Midbrain (tissue), 1 donor: ENCODE data around the gene GPHA2.

ENCODE experiments used
- DNase-seq: peaks from one replicate; lab custom pipeline; 2025; lab: John Stamatoyannopoulos, UW

The GPHA2 gene

DNA sequence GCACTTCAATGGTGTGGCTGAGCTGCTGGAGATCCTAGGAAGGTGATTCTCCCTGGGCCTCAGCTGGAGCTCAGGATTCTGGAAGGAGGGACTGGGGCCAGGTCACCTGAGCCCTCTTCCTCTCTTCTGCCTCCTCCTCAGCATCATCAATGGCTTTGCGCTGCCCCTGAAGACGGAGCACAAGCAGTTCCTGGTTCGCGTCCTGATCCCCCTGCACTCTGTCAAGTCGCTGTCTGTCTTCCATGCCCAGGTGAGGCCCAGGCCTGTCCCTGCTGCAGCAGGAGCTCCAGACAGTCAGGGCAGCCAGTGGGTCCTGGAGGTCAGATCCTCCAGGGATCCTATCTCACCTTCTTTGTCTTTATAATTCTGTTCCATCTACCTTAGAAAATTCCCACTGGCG lies 5.4 kb downstream of the GPHA2 start:
- DNase-seq = no peak

DNA sequence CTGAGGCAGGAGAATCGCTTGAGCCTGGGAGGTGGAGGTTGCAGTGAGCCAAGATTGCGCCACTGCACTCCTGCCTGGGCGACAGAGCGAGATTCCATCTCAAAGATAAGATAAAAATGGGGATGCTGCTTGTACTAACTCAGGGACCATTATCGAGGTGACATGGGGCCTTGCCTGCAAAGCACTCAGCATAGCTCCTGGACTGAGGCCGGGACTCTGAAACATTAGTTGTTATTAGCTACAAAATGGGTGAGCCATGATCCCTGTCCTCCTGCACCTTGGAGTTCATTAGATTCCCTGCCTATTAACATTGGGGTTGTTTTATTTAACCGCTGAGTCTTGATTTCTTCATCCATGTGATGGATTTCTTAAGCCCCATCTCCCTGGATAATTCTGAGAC lies 6.1 kb downstream of the GPHA2 start:
- DNase-seq = no peak

- no peak for DNase-seq
Measured at GRCh38 chr11:64928957-64929356, 6.7 kb downstream of the GPHA2 start.

GRCh38 chr11:64926689-64927088 lies 9.0 kb downstream of the GPHA2 start:
- DNase-seq = no peak

GRCh38 chr11:64925536-64926436 lies 9.9 kb downstream of the GPHA2 start:
- DNase-seq = no peak

GRCh38 chr11:64924910-64925284 lies 10.8 kb downstream of the GPHA2 start:
- no peak for DNase-seq

DNA sequence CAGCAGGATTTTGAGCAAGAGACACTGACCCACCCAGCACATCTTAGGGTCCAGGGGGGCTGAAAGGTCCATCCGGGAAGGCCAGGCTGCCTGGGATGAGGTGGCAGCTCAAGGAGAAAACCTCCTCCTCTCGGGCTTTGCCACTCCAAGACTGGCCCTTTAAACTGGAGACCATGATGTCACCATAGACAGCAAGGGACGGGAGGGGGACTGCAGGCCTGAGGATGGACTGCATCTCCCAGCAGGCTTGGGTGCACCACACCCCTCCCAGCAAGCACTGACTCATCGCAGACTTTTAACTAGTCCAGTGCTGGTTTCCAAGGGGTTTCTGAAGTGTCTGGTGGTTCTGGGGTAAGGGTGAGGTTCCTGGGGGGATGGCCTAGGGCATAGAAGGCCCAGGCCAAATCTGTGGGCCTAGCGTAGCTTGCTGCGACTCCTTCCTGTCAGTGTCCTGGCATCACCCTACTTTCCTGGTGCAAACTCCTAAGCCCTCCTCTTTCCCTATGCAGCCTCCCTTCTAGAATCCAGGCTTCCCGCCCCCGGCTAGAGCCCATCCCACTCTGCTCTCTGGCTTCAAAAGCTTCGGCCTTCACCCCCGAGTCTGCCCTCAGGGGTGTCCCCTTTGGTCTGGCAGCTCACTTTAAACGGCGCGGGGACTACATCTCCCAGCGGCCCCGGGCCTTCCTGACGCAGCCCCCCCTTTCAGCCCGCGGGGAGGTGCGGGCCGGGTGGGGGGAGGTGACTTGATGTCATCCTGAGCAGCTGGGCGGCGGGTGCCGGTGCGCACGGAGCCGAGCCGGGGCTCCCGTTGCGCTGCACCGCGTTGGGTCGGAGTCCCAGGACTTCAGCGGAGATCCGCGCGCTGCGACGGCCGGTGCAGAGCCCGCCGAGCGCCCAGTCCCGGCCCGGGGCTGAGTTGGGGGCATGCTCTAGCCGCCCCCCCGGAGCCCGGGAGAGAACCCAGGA lies 11.5 kb downstream of the GPHA2 start, which contains the start of gene PPP2R5B:
Gene PPP2R5B, plus strand, starts transcription at position 746 of the 966 bp plus-strand sequence. CDS start 1,046 bp downstream, outside the sequence.
- DNase-seq = peak; percentile 94

- no peak for DNase-seq
Measured at GRCh38 chr11:64923151-64923661, 12.5 kb downstream of the GPHA2 start.

DNA sequence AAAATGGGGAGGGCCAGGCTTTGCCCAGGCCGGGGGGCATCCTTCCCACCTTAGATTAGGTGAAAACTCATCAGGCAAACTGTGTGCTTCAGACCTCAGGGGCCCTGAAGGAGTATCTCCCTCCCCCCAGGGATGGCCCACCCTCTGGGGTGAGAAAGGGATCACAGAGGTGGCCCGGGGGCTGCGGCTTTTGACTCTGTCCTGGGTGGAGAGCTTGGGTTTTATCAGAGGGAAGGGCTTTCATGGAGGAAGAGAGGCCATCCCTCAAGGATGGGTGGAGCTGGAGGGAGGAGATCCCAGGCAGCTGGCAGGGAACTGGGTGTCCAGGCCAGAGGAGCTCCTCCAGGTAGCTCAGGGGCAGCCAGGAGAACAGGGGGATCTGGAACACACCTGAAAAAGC lies 14.3 kb downstream of the GPHA2 start:
- DNase-seq = no peak

- DNase-seq = no peak
Measured at GRCh38 chr11:64920124-64920523, 15.6 kb downstream of the GPHA2 start.

GRCh38 chr11:64919627-64920026 lies 16.1 kb downstream of the GPHA2 start:
- no peak for DNase-seq

DNA sequence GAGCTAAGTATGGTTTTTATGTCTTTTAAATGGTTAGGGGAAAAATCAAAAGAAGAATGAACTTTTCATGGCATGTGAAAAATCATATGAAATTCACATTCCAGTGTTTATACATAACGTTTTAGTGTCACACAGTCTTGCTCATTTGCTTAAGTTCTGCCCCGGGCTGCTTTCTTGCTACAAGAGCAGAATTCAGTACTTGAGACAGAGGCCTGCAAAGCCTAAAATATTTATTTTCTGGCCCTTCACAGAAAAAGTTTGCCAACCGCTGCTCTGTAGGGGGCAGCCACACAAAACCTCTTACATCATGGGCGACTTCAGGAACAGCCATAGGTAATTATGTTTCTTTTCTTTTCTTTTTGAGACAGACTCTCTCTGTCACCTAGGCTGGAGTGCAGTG lies 17.7 kb downstream of the GPHA2 start:
- DNase-seq = peak; percentile 32

DNA sequence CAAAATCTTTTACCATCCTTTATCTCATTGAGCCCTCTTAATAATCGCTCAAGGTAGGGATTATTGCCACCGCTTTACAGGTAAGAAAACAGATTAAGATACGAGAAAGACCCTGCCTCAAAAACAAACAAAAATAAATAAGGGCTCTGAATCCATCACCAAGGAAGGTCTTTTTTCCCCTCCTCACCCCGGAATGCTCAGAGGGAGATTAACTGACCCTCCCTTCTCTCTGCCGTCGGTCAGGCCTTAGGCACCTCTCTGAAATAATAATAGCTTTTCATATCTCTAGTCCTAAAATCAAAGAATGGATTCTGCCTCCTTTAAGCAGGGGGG lies 18.1 kb downstream of the GPHA2 start:
- DNase-seq = no peak

DNA sequence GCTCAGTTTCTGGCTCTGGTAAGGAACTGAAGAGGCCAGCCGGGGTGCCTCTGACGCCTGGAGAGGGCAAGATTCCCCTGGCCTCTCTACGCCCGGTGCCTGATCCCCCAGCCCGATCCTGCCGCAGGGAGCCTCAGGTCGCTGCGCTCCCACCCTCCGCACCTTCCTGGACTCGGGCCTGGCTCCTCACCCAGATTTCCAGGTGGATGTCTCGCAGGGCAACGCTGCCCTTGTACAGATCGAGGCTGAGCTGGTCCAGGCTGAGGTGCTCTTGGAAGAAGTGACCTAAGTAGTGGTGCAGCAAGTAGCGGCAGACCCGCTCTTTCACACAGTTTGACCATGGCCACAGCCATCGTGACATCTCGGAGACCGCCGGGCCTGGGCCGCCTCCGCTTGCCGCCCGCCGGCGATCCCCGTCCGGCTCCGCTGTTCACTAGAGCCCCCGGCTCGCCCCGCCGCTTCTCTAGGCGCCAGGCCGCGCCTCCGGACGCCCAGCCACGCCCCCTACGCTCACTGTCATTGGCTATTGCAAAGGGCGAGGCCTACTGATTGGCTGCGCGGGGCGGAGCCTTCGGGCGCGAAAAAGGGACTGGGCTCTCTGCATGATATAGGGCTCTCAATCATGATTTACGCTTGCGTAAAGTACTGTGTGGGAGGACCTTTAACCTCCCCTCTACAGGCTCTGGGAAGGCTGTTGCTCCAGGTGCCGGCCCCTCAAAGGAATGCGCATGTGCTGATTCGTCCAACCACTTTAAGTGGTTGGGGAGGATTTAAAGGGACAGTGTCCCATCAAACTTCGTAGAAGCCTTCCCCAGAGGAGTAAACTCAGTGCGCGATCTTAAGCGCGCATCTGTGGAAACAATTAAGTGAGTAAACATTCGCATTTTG lies 18.7 kb downstream of the GPHA2 start, which contains the start of gene ATG2A:
Gene ATG2A, minus strand, starts transcription at position 435 of the 888 bp plus-strand sequence. Its CDS starts 74 bp downstream, at position 361.
- peak; percentile 99 for DNase-seq

DNA sequence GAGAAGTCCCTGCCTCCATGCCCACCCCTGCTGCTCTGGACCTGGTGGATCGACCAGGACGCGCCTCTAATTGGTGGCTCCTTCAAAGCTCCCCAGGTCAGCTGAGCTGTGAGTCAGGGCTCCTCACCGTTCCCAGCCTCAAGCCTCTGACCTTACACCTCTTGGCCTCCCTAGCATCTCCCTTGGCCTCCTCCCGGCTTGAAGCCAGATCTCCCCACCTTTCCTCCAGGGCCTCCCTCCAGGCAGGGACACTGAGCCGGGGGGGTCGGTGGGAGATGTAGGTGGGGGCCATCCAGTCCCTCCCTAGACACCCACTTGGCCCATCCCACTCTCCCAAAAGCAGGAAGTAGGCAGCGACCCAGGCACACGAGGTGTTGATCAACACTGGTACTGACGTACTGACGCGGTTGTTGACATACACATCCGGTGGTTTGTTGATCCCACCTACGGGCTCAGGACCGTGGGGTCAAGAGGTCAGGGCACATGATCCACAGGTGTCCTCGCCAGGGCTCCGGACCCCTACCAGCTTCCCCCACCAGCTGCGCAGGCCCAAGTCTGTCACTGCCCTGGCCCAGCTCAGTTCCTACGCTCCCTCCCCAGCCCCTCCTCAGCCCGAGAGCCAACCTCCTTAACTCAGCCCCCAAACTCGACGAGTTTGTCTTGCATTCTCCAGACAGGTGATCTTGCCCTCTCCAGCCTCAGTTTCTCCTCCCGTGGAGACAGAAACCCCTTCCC lies 19.5 kb downstream of the GPHA2 start:
- DNase-seq = no peak

DNA sequence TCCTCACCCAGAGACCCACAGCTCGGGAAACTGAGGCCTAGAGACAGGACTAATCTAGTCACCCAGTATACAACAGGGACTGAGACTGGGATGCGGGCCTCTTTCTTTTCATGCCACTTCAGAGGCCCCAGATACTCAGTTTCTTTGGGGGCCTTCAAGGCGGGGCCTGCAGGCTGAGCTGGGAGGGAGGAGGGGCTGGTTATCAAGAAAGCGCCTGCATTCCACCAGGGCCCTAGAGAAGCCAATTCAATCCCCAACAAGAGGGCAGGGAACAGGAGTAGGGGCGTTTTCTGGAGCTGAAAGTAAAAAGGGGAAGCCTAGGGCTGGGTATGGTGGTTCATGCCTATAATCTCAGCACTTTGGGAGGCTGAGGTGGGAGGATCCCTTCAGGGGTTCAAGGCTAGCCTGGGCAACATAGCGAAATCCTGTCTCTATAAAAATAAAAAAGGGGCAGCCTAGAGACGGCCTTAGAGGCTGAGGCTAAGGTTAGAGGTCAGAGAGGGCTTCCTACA lies 20.3 kb downstream of the GPHA2 start:
- DNase-seq = no peak

DNA sequence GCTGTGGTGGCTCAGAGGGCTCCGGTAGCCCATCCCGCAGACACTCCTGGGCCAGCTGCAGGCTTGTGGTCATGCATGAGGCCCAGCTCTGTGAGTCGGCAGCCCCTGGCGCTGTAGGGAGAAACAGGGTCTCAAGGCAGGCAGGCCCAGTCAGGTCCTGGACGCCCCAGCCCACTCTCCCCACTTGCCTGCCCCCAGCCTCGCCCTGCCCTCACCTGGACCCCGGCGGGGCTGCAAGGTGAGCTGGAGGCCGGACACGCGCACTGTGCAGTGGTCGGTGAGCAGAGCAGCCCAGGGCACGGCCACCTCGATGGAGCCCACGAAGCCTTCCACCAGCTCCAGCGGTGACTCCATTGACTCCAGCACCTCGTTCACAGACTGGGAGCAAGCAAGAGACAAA lies 21.6 kb downstream of the GPHA2 start:
- no peak for DNase-seq

DNA sequence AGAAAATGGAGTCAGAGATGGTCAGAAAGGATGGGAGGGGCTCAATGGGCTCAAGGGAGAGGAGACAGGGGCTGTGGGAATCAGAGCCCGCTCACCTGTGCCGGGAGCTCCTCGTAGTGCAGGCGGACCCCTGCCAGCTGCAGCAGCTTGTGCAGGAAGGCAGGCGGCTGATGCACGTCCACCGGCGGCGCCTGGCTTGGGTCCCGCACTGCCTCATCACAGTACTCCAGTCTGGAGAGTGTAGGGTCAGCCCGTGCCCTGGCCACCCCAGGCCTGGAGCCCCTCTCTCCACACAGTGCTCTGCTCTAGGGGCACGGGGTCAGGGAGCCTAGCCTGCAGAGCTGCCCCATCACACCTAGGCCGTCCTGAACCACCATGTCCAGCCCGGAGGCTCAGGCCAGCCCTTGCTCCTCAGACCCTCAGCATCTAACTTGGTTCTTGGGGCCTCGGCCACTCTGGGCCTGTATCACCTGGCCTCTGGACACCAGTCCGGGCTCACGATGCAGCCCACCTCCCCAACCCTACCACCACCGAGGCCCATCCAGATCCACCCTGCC lies 22.4 kb downstream of the GPHA2 start:
- DNase-seq = no peak

GRCh38 chr11:64911689-64912088 lies 24.0 kb downstream of the GPHA2 start:
- DNase-seq = no peak

DNA sequence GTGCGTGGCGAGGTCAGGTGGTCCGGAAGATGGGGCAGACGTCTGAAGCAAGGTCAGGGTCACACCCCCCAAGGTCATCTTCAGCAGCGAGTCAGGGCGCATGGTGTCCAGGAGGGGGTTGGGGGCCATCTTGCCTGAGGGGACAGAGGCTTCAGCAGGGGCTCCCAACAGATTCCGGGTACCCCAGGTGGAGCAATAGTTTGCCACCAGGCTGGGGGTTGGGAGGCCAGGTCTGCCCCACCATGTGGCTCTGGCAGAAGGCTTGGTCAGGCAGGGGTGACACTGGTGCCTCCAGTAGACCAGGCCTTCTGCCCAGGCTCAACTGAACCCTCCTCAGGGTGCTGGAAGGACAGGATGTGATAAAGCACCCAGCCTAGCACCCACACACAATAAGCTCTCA lies 24.6 kb downstream of the GPHA2 start:
- no peak for DNase-seq
